PFSK-1 (cell line): ENCODE data around the gene FBLN1.

Experiments
- FOXP2 ChIP-seq: optimal IDR thresholded peaks from 2 replicates; pipeline ENCODE3; 2011; ENCODE audit warnings: borderline replicate concordance, control low read depth, inconsistent platforms; ENCODE audit not compliant: insufficient read depth; ENCODE audit errors: extremely low read length, extremely low read depth
- POLR2AphosphoS5 ChIP-seq: IDR thresholded peaks from 2 replicates; pipeline ENCODE4 v1.6.1; 2012; ENCODE audit warnings: low read depth, mild to moderate bottlenecking, control low read depth, low read length, moderate library complexity
- REST ChIP-seq, 2 experiments: IDR thresholded peaks; 2 replicates each; pipeline versions ENCODE4 v1.6.1 to v1.8.0; 2011 to 2012; ENCODE audit warnings: low read depth in 2 of 2, low read length in 2 of 2, control low read depth in 1 of 2, inconsistent platforms in 1 of 2, mild to moderate bottlenecking in 1 of 2, moderate library complexity in 1 of 2; ENCODE audit not compliant: insufficient read depth in 1 of 2
- SIN3A ChIP-seq: IDR thresholded peaks from 2 replicates; pipeline ENCODE4 v1.6.1; 2012; ENCODE audit warnings: mild to moderate bottlenecking, low read length, moderate library complexity, borderline replicate concordance; ENCODE audit not compliant: insufficient read depth
- TAF1 ChIP-seq: IDR thresholded peaks from 2 replicates; pipeline ENCODE4 v1.6.1; 2012; ENCODE audit warnings: low read length, control low read depth, borderline replicate concordance; ENCODE audit not compliant: insufficient read depth

GRCh38 chr22:45529971-45530575 is 27.4 kb downstream of the FBLN1 start:
- no peak for TF ChIP-seq POLR2AphosphoS5
- no peak for TF ChIP-seq TAF1
- TF ChIP-seq FOXP2 = no peak
- TF ChIP-seq REST (IDR thresholded peaks at IDR 0.05; ENCODE audit: insufficient read depth in 1 of 2, low read depth in 2 of 2, low read length in 2 of 2) = no peak
- no peak for TF ChIP-seq SIN3A
